ENCODE results near the gene ASB4. TPM values are rescaled to one million over a fixed set of nuclear protein-coding genes. Genes with fewer than 3 reads are reported as not detected.

The ASB4 gene
- total and polyA plus RNA-seq, 7 donors: 0.23 to 24.0 (median 10.8) TPM

- Histone ChIP-seq H3K4me1 (peaks cover 8% of the 10 kb centered on the region), H3K36me3 (ENCODE audit: insufficient read depth in 1 of 2, low read depth in 1 of 2) (peaks cover 0 to 10% of the 10 kb centered on the region in 2 donors), H3K4me3 (no peak overlapping the region), H3K9me3 (no peaks in the 10 kb centered on the region), H3K27ac (no peak overlapping the region), H3K27me3 (ENCODE audit: insufficient read depth in 3 of 3, low read length in 2 of 3) (no peaks in the 10 kb centered on the region)
- TF ChIP-seq CTCF (IDR thresholded peaks at IDR 0.05): no peak
- WGBS, 3 donors: 93 to 96% (median 93%) methylated on average over 2 of the region's 2 CpGs
- ATAC-seq (no peak), DNase-seq (no peak)
- intact Hi-C loops (cut with DNase I): no loop called here
Observed at GRCh38 chr7:95536656-95537311, 51.0 kb downstream of the ASB4 start.

GRCh38 chr7:95537468-95537867 lies 51.7 kb downstream of the ASB4 start:
- intact Hi-C loops (cut with DNase I): no loop called here
- Histone ChIP-seq H3K36me3 (ENCODE audit: insufficient read depth in 1 of 2, low read depth in 1 of 2) (peaks cover 0 to 10% of the 10 kb centered on the region in 2 donors), H3K9me3 (no peaks in the 10 kb centered on the region), H3K4me3 (no peak overlapping the region), H3K27me3 (ENCODE audit: insufficient read depth in 3 of 3, low read length in 2 of 3) (no peaks in the 10 kb centered on the region), H3K4me1 (peaks cover 8% of the 10 kb centered on the region), H3K27ac (no peak overlapping the region)
- DNase-seq: no peak
- ATAC-seq: no peak
- 91 to 95% (median 95%) methylated on average over 2 of the region's 2 CpGs for WGBS, 3 donors
- TF ChIP-seq CTCF (IDR thresholded peaks at IDR 0.05): no peak

- no peaks in the 10 kb centered on the region for H3K9me3 ChIP-seq
- H3K4me3 ChIP-seq: no peak overlapping the region
- intact Hi-C loops (cut with DNase I): no loop called here
- DNase-seq (no peak), ATAC-seq (no peak)
- peaks cover 6% of the 10 kb centered on the region for H3K4me1 ChIP-seq
- H3K27ac ChIP-seq: no peak overlapping the region
- H3K27me3 ChIP-seq (ENCODE audit: insufficient read depth in 3 of 3, low read length in 2 of 3): no peaks in the 10 kb centered on the region
- no peak for TF ChIP-seq CTCF (IDR thresholded peaks at IDR 0.05)
- H3K36me3 ChIP-seq (ENCODE audit: insufficient read depth in 1 of 2, low read depth in 1 of 2): peaks cover 0 to 10% of the 10 kb centered on the region in 2 donors
Observed at GRCh38 chr7:95539426-95539825, 53.7 kb downstream of the ASB4 start.

GRCh38 chr7:95540366-95540765 lies 54.6 kb downstream of the ASB4 start:
- Histone ChIP-seq H3K9me3 (no peaks in the 10 kb centered on the region), H3K27ac (no peak overlapping the region), H3K4me3 (no peak overlapping the region), H3K4me1 (peaks cover 6% of the 10 kb centered on the region), H3K27me3 (ENCODE audit: insufficient read depth in 3 of 3, low read length in 2 of 3) (no peaks in the 10 kb centered on the region), H3K36me3 (ENCODE audit: insufficient read depth in 1 of 2, low read depth in 1 of 2) (peaks cover 0 to 10% of the 10 kb centered on the region in 2 donors)
- intact Hi-C loops (cut with DNase I): no loop called here
- DNase-seq (no peak), ATAC-seq (no peak)
- TF ChIP-seq CTCF (IDR thresholded peaks at IDR 0.05): no peak
- 70 to 77% (median 76%) methylated on average over 1 of the region's 1 CpG for WGBS, 3 donors

- Histone ChIP-seq H3K36me3 (ENCODE audit: insufficient read depth in 1 of 2, low read depth in 1 of 2) (no peaks in the 10 kb centered on the region), H3K27ac (no peak overlapping the region), H3K9me3 (no peaks in the 10 kb centered on the region), H3K27me3 (ENCODE audit: insufficient read depth in 3 of 3, low read length in 2 of 3) (no peaks in the 10 kb centered on the region), H3K4me1 (peaks cover 36% of the 10 kb centered on the region), H3K4me3 (no peak overlapping the region)
- no peak for TF ChIP-seq CTCF (IDR thresholded peaks at IDR 0.05)
- 90 to 94% (median 93%) methylated on average over 6 of the region's 6 CpGs for WGBS, 3 donors
- DNase-seq (no peak), ATAC-seq (no peak)
- intact Hi-C loops (cut with DNase I): no loop called here
Observed at GRCh38 chr7:95543312-95543711, 57.6 kb downstream of the ASB4 start.

Measured in psoas muscle (tissue), 8 donors.